ENCODE measurements around the gene PRMT2. TPM values are rescaled to one million over a fixed set of nuclear protein-coding genes. Genes with fewer than 3 reads are reported as not detected.

Gene PRMT2
- total and polyA plus RNA-seq, 2 donors (not counting 1 experiment from before 2014, with no cell fraction given), result 152 to 169 TPM

- TF ChIP-seq CTCF (conservative IDR thresholded peaks at IDR 0.05 in 1 of 2, IDR thresholded peaks at IDR 0.05 in 1 of 2; ENCODE audit: low read depth in 1 of 2, low read length in 2 of 2), result no peak
- Histone ChIP-seq H3K79me2 (ENCODE audit: control insufficient read depth, insufficient read depth, low read length) (no peaks in the 10 kb centered on the region), H3K4me3 (replicated peaks in 1 of 4; ENCODE audit: control extremely low read depth in 1 of 4, insufficient read depth in 1 of 4, low read depth in 3 of 4, low read length in 4 of 4) (no peak overlapping the region), H3K36me3 (ENCODE audit: control insufficient read depth, insufficient read depth, low read length) (no peaks in the 10 kb centered on the region), H3K27me3 (ENCODE audit: control insufficient read depth, insufficient read depth, low read length) (peaks cover 7% of the 10 kb centered on the region), H4K20me1 (ENCODE audit: control insufficient read depth, extremely low read depth, insufficient read depth, low read length) (no peaks in the 10 kb centered on the region), H3K27ac (ENCODE audit: insufficient read depth, low read length) (no peak overlapping the region), H2AFZ (ENCODE audit: low read length) (no peak overlapping the region), H3K9ac (ENCODE audit: insufficient read depth, low read length) (no peak overlapping the region), H3K4me1 (ENCODE audit: control insufficient read depth, extremely low read depth, insufficient read depth, low read length) (no peaks in the 10 kb centered on the region), H3K9me3 (ENCODE audit: control insufficient read depth, insufficient read depth, low read depth, low read length) (no peaks in the 10 kb centered on the region), H3K4me2 (ENCODE audit: extremely low read depth, insufficient read depth, low read length) (no peak overlapping the region)
- DNase-seq (ENCODE audit: low read depth in 2 of 2), result no peak
Measured at GRCh38 chr21:46604329-46604974, 31.0 kb upstream of the PRMT2 start.

DNA sequence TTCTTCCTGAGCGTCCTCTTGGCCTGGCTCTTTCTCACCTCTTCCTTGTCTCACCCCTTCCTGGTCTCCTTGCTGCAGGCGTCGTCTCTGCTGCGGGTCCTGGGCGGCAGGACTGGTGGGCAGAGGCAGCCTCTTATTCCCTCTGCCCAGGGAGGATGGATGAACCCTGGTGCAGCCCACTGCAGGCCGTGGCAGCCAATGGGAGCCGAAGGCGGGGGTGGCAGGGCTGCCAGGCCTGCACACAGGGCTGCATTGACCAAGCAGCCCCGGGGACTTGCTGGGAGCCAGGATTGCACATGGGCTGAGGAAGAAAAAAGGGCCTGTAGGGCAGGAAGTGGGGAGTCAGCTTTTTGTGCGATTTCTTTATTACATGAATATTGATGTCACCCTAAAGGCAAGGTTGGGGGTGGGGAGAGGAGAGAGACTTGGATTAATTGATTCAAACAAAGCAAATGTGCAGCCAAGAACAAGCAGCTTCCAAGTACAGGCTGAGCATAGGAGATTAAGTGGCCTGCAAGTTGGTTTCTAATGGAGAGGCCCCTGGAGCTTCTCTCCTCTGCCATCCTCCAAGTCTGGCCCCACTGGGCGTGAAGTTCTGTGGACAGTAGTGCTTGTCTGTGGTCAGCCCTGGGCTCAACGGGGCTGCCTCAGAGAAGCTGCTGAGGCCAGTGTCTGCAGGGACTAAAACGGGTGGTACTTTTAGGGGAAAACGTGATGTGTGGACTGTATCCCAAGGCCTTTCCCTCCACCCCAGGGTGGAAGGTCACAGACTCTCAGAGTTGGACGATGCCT, 30.3 kb upstream of the PRMT2 start, which contains the start of gene S100B:
S100B (minus strand) TSS at position 108 of the 792 bp plus-strand sequence. CDS start 2,667 bp downstream, outside the sequence.
- Histone ChIP-seq H3K27ac (ENCODE audit: insufficient read depth, low read length) (no peak within 1 kb of the TSS), H4K20me1 (ENCODE audit: control insufficient read depth, extremely low read depth, insufficient read depth, low read length) (no peaks in the 10 kb centered on the region), H3K9ac (ENCODE audit: insufficient read depth, low read length) (no peak within 1 kb of the TSS), H3K27me3 (ENCODE audit: control insufficient read depth, insufficient read depth, low read length) (peaks cover 8% of the 10 kb centered on the region), H3K4me3 (replicated peaks in 1 of 4; ENCODE audit: control extremely low read depth in 1 of 4, insufficient read depth in 1 of 4, low read depth in 3 of 4, low read length in 4 of 4) (no peak within 1 kb of the TSS), H2AFZ (ENCODE audit: low read length) (no peak within 1 kb of the TSS), H3K9me3 (ENCODE audit: control insufficient read depth, insufficient read depth, low read depth, low read length) (no peaks in the 10 kb centered on the region), H3K36me3 (ENCODE audit: control insufficient read depth, insufficient read depth, low read length) (no peaks in the 10 kb centered on the region), H3K4me1 (ENCODE audit: control insufficient read depth, extremely low read depth, insufficient read depth, low read length) (no peaks in the 10 kb centered on the region), H3K79me2 (ENCODE audit: control insufficient read depth, insufficient read depth, low read length) (no peaks in the 10 kb centered on the region), H3K4me2 (ENCODE audit: extremely low read depth, insufficient read depth, low read length) (no peak within 1 kb of the TSS)
- peak in 1 of 2 donors; percentile 26 for DNase-seq (ENCODE audit: low read depth in 2 of 2)
- TF ChIP-seq EZH2 (IDR thresholded peaks at IDR 0.05; ENCODE audit: low read length, missing control alignments) (no peak), CTCF (conservative IDR thresholded peaks at IDR 0.05 in 1 of 2, IDR thresholded peaks at IDR 0.05 in 1 of 2; ENCODE audit: low read depth in 1 of 2, low read length in 2 of 2) (no peak)

DNA sequence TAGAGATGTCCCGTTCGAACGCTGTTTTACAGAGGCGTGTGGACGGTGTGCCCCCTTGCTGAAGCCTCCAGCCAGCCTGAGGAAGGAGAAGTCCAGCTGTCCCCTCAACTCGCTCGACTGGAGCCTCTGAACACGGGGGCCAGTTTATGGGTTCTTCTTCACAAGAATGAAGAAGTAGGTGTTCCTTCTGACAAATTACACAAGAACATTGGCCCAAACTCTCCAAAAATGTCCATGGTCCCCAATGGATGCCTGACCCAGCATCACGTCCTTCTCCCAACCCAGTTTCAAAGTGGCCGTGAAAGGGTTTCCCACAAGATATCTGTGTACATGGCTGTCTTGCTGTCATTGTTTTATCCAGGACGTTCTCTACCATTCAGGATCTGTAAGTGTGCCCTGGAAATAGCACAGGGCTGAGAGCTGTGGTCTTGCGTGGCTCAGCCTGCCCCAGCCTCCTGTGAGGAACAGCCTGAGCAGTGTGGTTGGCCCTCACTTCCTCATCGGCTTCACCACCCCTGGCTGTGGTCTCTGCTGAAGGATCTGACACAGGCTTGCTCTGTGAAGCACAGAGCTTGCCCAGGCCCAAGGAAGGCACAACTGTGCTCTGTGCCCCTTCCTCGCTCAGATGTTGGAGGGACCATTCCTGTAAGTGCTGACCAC, 29.6 kb upstream of the PRMT2 start:
- Histone ChIP-seq H3K4me2 (ENCODE audit: extremely low read depth, insufficient read depth, low read length) (no peak overlapping the region), H3K4me1 (ENCODE audit: control insufficient read depth, extremely low read depth, insufficient read depth, low read length) (no peaks in the 10 kb centered on the region), H3K27ac (ENCODE audit: insufficient read depth, low read length) (no peak overlapping the region), H3K9me3 (ENCODE audit: control insufficient read depth, insufficient read depth, low read depth, low read length) (no peaks in the 10 kb centered on the region), H3K4me3 (replicated peaks in 1 of 4; ENCODE audit: control extremely low read depth in 1 of 4, insufficient read depth in 1 of 4, low read depth in 3 of 4, low read length in 4 of 4) (no peak overlapping the region), H3K9ac (ENCODE audit: insufficient read depth, low read length) (no peak overlapping the region), H4K20me1 (ENCODE audit: control insufficient read depth, extremely low read depth, insufficient read depth, low read length) (no peaks in the 10 kb centered on the region), H3K27me3 (ENCODE audit: control insufficient read depth, insufficient read depth, low read length) (peaks cover 8% of the 10 kb centered on the region), H2AFZ (ENCODE audit: low read length) (no peak overlapping the region), H3K36me3 (ENCODE audit: control insufficient read depth, insufficient read depth, low read length) (no peaks in the 10 kb centered on the region), H3K79me2 (ENCODE audit: control insufficient read depth, insufficient read depth, low read length) (no peaks in the 10 kb centered on the region)
- no peak for TF ChIP-seq EZH2 (IDR thresholded peaks at IDR 0.05; ENCODE audit: low read length, missing control alignments)
- no peak for DNase-seq (ENCODE audit: low read depth in 2 of 2)
